ENCODE data around the gene IDH1.
"Not testable (repeated sequence)": the region's sequence is repeated elsewhere in the genome, so short reads cannot be mapped to it uniquely, and the experiment has no call there.

Gene IDH1

GRCh38 chr2:208256192-208256782 is 1.4 kb upstream of the IDH1 start:
- no peak for DNase-seq

GRCh38 chr2:208255557-208256106 is 761 bp upstream of the IDH1 start:
- no peak for DNase-seq

- peak; percentile 45 to 72 (median 60) for DNase-seq
Measured at GRCh38 chr2:208254118-208254870, 577 bp downstream of the IDH1 start.

GRCh38 chr2:208253600-208254117 is 1.2 kb downstream of the IDH1 start:
- DNase-seq: no peak

- no peak for DNase-seq
Measured at GRCh38 chr2:208252716-208253492, 2.0 kb downstream of the IDH1 start.

- DNase-seq: no peak
Measured at GRCh38 chr2:208251098-208251497, 3.8 kb downstream of the IDH1 start.

GRCh38 chr2:208250388-208250787 is 4.5 kb downstream of the IDH1 start:
- DNase-seq: no peak

GRCh38 chr2:208249296-208249695 is 5.6 kb downstream of the IDH1 start:
- no peak for DNase-seq

- no peak for DNase-seq
Measured at GRCh38 chr2:208248601-208249000, 6.3 kb downstream of the IDH1 start.

GRCh38 chr2:208245746-208246145 is 9.1 kb downstream of the IDH1 start:
- DNase-seq: no peak

- no peak for DNase-seq
Measured at GRCh38 chr2:208244422-208244821, 10.4 kb downstream of the IDH1 start.

GRCh38 chr2:208240619-208241209 is 14.2 kb downstream of the IDH1 start:
- DNase-seq: no peak

GRCh38 chr2:208239770-208240493 is 14.9 kb downstream of the IDH1 start:
- DNase-seq: no peak

GRCh38 chr2:208235860-208236259 is 19.0 kb downstream of the IDH1 start:
- no peak for DNase-seq

GRCh38 chr2:208234786-208235185 is 20.1 kb downstream of the IDH1 start:
- no peak for DNase-seq

- DNase-seq: no peak
Measured at GRCh38 chr2:208228476-208228875, 26.4 kb downstream of the IDH1 start.

- no peak for DNase-seq
Measured at GRCh38 chr2:208227581-208228232, 27.2 kb downstream of the IDH1 start.

GRCh38 chr2:208224802-208225201 is 30.1 kb downstream of the IDH1 start:
- DNase-seq: no peak

- no peak for DNase-seq
Measured at GRCh38 chr2:208222351-208222750, 32.5 kb downstream of the IDH1 start.

GRCh38 chr2:208221873-208222272 is 33.0 kb downstream of the IDH1 start:
- DNase-seq: not testable (repeated sequence)

- DNase-seq: no peak
Measured at GRCh38 chr2:208210688-208211451, 44.0 kb downstream of the IDH1 start.

Measured in activated naive CD4-positive, alpha-beta T cell (primary cell).